HG02623 (cell line): ENCODE results near the gene CPAMD8.
"Not testable (repeated sequence)": the region's sequence is repeated elsewhere in the genome, so short reads cannot be mapped to it uniquely, and the experiment has no call there.

Experiments
- ATAC-seq: cut with Tn5 transposase; IDR thresholded peaks from one replicate; pipeline ENCODE4 v1.9.1; 2021; ENCODE audit warnings: moderate library complexity; ENCODE audit not compliant: unreplicated experiment

Gene CPAMD8

GRCh38 chr19:17004386-17004785, 22.2 kb downstream of the CPAMD8 start:
- no peak for ATAC-seq

- no peak for ATAC-seq
Observed at GRCh38 chr19:17002455-17002854, 24.2 kb downstream of the CPAMD8 start.

GRCh38 chr19:17001603-17002183, 24.9 kb downstream of the CPAMD8 start:
- no peak for ATAC-seq

GRCh38 chr19:16998635-16999194, 27.9 kb downstream of the CPAMD8 start:
- ATAC-seq, result no peak

GRCh38 chr19:16996838-16997490, 29.6 kb downstream of the CPAMD8 start:
- ATAC-seq, result not testable (repeated sequence)

- no peak for ATAC-seq
Observed at GRCh38 chr19:16988661-16989060, 37.9 kb downstream of the CPAMD8 start.

- no peak for ATAC-seq
Observed at GRCh38 chr19:16985403-16985802, 41.2 kb downstream of the CPAMD8 start.

- ATAC-seq, result not testable (repeated sequence)
Observed at GRCh38 chr19:16982586-16982985, 44.0 kb downstream of the CPAMD8 start.

- no peak for ATAC-seq
Observed at GRCh38 chr19:16978839-16979802, 47.5 kb downstream of the CPAMD8 start.

- no peak for ATAC-seq
Observed at GRCh38 chr19:16978156-16978555, 48.5 kb downstream of the CPAMD8 start.

GRCh38 chr19:16977306-16977705, 49.3 kb downstream of the CPAMD8 start:
- ATAC-seq, result no peak

GRCh38 chr19:16976446-16976845, 50.2 kb downstream of the CPAMD8 start:
- no peak for ATAC-seq

GRCh38 chr19:16970821-16971220, 55.8 kb downstream of the CPAMD8 start:
- no peak for ATAC-seq

- ATAC-seq, result no peak
Observed at GRCh38 chr19:16969135-16969534, 57.5 kb downstream of the CPAMD8 start.

GRCh38 chr19:16960996-16961822, 65.4 kb downstream of the CPAMD8 start:
- not testable (repeated sequence) for ATAC-seq

GRCh38 chr19:16958277-16958676, 68.3 kb downstream of the CPAMD8 start:
- not testable (repeated sequence) for ATAC-seq

GRCh38 chr19:16957855-16958254, 68.8 kb downstream of the CPAMD8 start:
- no peak for ATAC-seq

- ATAC-seq, result no peak
Observed at GRCh38 chr19:16957151-16957701, 69.4 kb downstream of the CPAMD8 start.

- ATAC-seq, result no peak
Observed at GRCh38 chr19:16955161-16955560, 71.4 kb downstream of the CPAMD8 start.

- no peak for ATAC-seq
Observed at GRCh38 chr19:16952046-16952445, 74.6 kb downstream of the CPAMD8 start.
